Right kidney (tissue), 1 donor: ENCODE measurements around the gene KCNN1.
"Not testable (repeated sequence)": the region's sequence is repeated elsewhere in the genome, so short reads cannot be mapped to it uniquely, and the experiment has no call there.

Experiments
- DNase-seq: peaks from one replicate; pipeline ENCODE4 v3.0.0-alpha.2; 2016

KCNN1 gene

DNA sequence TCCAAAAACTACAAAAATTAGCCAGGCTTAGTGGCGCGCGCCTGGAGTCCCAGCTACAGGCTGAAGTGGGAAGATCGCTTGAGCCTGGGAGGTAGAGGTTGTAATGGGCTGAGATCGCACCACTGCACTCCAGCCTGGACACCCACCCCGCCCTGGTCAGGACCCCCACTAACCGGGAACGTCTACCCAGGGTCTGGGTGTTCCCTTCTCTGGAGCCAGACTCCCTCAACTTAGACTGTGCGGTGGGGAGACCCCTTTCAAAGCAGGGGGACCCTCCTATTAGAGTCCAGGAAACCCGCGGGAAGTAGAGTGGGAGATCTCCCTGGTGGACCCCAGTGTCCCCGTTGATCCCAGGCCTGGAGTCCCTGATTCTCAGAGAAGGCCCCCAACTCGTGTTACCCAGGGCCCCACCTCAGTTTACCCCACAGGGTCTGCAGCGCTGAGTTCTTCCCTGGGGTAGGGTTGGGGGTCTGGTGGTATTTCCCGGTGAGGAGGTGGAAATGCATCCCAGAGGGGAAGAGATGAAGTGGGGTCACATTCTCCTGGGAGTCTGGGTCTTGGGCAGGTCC lies 35.0 kb downstream of the KCNN1 start:
- DNase-seq = peak; percentile 47

DNA sequence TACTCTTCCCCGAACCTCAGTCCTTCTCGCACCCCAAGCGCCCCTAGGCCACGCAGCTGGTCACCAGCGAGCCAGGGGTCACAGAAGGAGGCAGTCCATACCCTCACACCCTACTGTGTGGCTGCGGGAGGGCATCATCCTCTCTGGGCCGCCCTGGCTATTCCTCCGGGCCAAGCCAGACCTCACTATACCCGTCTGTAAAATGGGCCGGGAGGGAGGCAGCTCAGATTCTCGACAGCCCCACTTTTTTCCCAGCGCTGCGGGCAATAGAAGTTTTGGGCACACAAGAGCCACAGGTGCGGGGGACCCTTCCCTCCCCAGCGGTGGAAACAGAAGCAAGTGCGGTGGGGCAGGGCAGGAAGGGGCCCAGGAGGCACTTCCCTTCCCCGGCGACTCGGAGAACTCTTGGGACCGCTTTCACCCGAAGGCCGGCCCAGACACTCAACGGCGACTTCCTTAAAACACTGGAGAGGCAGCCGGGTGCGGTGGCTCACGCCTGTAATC lies 35.5 kb downstream of the KCNN1 start:
- DNase-seq = no peak

DNA sequence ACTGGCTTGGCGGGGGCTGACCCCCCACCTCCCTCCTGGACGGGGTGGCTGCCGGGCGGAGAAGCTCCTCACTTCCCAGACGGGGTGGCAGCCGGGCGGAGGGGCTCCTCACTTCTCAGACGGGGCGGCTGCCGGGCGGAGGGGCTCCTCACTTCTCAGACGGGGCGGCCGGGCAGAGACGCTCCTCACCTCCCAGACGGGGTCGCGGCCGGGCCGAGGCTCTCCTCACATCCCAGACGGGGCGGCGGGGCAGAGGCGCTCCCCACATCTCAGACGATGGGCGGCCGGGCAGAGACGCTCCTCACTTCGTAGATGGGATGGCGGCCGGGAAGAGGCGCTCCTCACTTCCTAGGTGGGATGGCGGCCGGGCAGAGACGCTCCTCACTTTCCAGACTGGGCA lies 38.8 kb downstream of the KCNN1 start:
- not testable (repeated sequence) for DNase-seq

DNA sequence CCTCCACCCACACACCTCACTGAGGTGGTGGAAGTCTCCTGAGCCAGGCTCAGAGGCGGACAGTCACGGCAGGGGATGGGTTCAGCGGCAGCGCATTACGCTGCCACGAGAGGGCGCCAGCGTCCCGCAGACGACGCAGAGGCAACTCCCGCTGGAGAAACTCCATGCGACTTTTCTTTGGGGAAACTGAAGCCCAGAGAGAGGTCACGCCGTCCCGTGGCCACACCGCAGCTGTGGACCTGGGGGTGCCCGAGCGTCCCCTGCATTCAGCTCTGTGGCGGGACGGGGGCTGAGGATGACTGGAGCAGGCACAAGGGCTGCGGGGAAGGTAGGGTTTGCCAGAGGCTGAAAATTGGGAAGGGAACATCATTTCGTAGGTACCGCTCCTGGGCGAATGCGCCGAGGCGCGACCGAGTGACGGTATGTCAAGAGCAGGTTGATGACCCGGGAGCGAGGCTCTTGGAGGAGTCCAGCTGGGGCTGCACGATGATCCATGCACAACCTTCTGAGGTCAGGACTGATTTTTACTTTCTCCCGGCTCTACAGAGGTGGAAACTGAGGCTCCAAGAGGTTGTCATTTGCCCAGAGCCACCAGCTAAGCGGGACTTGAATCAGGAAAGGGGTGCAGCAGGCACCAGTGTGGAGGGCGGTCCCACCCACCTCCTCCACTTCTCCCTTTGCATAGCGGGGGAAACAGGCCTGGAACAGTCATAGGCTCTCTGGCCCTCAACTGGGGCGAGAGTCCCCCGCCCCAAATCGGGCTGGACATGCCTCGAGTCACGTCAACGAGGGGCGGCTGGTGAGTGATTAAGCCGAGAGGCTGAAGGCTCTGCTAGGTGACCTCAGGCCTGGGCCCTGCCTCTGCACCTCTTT lies 40.4 kb downstream of the KCNN1 start:
- peak; percentile 83 for DNase-seq

DNA sequence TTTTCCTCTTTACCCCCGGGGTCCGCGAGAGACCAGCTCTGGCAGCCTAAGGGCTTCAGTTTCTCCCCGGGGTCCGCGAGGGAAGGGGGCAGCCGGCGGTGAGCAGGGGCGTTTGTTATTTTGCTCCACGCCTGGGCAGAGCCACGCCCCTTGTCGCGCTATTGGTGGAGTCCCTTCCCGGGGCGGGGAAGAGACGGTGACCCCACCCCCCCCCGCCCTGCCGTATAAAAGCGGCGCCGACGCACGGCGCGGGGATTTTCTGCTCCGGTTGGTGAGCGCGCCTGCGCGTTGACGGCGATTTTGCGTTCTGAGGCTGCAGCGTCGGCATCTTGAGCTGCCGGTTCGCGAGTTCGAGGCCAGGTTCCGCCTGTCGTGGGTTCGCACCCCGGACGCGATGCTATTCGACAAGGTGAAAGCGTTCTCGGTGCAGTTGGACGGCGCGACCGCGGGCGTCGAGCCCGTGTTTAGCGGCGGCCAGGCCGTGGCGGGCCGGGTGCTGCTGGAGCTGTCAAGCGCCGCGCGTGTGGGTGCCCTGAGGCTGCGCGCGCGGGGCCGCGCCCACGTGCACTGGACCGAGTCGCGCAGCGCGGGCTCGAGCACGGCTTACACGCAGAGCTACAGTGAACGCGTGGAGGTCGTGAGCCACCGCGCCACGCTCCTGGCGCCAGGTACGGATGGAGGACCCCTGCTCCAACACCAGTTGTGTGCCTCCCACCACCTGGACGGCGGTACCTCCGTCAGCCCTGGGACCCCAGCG lies 41.2 kb downstream of the KCNN1 start, which contains the start of gene ARRDC2:
Gene ARRDC2 (plus strand): TSS at position 254 of the 757 bp plus-strand sequence. CDS start 141 bp downstream, at position 395.
- DNase-seq = peak; percentile 93

DNA sequence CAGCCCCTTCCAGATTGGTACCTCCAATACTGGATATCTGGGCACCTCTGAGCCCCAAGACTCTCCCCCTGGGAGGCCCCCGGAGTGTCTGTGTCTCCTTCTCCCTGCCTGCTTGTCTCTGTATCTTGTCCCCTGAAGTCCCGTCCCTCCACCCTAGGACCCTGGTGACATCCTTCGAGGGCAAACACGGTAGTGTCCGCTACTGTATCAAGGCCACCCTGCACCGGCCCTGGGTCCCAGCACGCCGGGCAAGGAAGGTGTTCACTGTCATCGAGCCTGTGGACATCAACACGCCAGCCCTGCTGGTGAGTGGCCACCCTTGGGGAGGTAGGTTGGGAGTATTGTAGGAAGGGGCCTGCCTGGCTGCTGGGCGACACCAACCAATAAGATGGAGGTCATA lies 41.9 kb downstream of the KCNN1 start:
- DNase-seq = no peak

DNA sequence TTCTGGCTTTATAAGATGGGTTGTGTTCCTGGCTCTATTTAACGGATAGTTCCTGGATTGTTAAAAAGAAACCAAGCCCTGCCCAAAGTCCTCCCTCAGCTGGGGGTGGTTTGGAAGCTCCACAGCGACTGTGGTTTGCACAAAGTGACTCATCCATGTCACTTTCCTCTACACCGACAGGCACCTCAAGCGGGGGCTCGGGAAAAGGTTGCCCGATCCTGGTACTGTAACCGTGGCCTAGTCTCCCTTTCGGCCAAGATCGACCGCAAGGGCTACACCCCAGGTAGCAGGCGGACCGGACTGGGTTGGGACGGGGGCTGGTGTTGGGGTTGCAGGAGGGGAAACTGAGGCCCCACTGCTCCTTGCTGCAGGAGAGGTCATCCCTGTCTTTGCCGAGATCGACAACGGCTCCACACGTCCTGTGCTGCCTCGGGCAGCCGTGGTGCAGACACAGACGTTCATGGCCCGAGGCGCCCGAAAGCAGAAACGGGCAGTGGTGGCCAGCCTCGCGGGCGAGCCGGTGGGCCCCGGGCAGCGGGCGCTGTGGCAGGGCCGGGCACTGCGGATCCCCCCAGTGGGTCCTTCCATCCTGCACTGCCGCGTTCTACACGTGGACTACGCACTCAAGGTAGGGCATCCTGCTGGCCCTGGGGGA lies 42.6 kb downstream of the KCNN1 start:
- DNase-seq = no peak

DNA sequence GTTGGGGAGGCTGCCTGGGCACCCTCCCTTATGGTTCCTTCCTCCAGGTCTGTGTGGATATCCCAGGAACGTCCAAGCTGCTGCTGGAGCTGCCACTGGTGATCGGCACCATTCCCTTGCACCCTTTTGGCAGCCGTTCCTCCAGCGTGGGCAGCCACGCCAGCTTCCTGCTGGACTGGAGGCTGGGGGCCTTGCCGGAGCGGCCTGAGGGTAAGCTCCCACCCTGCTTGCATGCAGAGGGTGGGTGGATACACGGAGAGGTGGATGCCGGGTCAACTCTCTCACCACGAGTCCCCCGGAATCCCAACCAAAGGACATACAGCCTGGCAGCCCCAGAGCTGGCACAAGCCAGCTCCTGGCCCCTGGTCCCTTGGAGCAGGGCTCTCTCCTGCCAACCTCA lies 43.2 kb downstream of the KCNN1 start:
- DNase-seq = no peak

DNA sequence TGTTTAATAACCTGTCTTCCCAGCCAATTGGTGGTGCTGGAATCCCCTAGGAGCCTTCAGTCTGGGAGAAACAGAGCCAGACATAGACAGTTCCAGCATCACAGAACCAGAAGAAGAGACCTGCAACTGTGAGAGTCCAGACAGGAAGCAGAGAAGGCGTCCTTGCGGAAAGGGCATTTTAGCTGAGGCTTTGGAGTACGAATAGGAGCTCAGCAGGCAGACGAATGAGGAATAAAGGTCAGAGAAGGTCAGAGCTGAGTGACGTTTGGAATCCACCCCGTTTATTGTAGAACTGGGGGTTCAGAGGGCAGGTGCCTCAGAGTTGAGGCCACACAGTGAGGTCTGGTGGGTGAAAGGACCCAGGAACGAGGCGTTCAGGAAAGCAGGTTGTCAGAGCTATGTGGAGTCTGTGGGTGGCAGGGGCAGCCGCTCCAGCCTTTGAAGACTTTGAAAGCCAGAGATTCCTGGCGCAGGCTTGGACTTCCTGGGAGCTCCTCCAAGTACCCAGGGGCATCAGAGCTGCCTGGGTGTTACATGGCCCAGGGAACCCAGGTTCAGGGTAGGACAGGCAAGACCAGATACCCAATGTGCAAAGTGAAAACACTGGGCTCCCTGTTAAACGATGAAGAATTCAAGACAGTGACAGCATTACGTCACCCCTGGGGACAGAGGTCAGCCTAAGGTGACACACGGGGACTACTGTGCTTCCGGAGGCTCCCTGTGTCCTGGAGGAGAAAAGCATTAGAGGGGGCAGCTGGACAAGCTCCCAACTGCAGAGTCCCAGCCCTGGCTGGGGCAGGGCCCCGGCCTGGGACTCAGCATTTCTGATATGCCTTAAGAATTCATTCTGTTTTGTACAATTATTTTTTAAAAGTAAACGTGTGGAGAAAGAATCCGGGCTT lies 46.6 kb downstream of the KCNN1 start:
- no peak for DNase-seq

DNA sequence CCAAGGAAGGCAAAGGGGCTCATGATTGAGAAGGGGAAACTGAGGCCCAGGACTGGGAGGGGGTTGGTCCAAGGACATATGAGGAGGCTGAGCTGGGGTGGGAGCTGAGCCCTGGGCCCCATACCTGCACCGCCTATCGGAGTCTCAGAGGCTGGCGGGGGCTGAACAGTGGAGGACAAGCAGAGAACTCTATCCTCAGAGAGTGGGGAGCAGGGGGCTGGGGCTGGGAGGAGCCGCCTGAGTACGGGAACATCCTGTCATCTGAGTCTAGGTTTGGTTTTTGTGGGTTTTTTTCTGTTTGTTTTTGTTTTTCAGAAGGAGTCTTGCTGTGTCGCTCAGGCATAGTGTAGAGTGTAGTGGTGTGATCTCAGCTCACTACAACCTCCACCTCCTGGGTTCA lies 47.3 kb downstream of the KCNN1 start:
- no peak for DNase-seq

DNA sequence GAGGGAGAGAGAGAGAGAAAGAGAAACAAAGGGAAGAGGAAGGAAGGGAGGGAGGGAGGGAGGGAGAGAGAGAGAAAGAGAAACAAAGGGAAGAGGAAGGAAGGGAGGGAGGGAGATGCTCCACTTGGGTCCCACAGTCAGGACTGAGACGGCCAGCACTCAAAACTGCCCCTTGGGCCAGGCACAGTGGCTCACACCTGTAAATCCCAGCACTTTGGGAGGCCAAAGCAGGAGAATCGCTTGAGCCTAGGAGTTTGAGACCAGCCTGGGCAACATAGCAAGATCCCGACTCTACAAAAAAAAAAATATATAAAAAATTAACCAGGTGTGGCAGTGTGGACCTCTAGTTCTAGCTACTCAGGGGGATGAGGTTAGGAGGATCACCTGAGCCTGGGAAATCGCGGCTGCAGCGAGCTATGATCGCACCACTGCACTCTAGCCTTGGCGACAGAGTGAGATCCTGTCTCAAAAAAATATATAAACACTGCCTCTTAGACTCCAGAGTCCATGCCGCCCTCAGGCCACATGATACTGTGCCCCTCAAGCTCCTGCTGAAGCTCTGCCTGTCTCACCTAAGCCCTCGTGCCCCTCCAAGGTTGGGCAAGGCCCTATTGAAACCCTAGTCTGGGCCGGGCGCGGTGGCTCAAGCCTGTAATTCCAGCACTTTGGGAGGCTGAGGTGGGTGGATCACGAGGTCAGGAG lies 49.5 kb downstream of the KCNN1 start:
- DNase-seq = no peak

DNA sequence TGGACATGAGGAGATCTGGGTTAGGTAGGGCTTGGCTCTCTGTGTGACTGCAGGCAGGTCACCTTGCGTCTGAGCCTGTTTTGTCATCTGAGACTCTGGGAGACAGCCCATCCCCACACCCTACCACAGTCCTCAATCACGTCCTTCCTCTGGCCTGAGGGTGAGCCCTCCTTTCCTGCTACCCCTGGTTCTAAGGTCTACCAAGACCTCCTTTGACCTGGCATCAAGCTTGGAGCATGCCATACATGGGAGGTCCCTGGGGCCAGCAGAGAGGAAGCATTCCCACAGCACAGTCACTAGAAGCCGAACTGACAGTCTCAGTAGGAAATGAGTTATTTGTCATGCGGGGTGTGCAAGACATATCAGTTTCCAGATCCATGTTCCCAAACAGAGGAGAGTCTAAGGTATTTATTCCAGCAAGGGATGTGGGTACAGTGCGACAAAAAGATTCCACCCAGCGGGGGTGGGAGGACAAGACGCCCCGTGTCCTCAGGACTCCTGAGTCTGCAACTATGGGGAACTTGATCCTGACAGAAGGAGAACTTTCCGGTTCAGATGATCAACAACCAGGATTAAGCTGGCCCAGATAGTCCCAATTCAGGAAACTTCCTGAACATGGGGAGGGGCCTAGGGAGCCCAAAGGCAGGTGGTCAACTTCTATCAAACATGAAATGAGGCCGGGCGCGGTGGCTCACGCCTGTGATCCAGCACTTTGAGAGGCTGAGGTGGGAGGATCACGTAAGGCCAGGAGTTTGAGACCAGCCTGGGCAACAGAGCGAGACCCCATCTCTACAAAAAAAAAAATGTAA lies 50.6 kb downstream of the KCNN1 start:
- no peak for DNase-seq

DNA sequence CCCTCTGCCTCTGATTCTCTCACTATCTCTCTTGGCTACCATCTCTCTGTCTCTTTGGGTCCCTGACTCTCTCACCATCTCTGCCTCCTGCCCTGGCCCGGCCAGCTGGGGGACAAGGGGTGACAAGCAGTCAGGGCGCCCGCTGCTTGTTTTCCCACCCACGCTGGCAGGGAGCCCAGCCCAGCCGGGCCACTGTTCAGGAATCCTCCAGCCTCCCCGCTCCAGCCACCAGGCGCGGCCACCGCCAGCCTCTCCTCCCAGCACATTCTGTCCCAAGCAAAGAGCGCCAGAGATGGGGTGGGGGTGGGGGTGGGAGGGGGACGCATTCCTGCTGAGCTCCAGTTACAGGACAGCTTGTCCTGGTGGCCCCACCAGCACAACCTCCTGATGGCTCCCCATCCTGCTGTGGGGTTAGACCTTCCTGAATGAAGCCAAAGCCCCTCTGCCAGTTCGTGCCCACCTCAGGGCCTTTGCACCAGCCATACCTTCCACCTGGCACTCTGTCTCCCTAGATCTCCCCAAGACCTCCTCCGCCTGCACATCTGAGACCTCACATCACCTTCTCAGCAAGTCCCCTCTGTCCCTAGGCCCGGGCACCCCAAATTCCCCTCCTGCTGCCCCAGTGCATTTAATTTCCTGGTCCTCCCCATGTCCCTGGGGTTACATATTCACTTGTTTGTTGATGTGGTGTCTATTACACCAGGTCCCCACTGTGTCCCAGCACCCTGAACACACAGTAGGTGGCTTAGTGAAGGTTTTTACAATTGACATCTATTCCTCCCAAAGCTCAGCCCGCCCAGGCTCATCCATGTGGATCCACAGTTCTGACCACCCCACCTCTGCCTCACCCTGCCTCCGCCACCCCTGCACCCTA lies 53.5 kb downstream of the KCNN1 start:
- DNase-seq = no peak

DNA sequence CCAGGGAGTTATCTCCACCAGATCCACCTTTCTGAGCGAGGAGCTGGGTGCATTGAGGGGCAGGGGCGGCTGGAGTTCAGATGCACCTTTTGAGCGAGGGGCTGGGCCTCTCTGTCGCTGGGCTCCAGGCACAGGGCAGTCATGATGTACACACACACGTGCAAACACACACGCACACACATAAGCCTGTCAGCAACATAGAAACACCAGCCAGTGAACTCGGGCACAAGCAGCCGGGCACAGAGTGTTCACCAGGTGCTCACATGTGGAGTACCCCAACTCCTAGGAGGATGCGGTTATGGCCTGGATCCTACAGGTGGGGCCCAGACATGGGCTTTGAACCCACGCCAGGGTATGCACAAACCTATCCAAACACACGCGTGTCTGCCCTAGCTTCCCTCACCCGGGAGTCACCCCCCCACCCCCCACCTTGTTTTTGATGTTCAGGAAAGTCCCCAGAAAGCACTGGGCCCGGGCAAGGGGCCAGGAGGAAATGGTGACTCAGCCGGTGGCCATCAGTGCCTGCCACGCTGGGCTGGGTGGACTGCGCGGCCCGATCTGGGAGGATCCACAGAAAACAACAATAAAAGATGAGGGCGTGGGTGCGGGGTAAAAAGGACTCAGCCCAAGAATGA lies 54.3 kb downstream of the KCNN1 start:
- no peak for DNase-seq

DNA sequence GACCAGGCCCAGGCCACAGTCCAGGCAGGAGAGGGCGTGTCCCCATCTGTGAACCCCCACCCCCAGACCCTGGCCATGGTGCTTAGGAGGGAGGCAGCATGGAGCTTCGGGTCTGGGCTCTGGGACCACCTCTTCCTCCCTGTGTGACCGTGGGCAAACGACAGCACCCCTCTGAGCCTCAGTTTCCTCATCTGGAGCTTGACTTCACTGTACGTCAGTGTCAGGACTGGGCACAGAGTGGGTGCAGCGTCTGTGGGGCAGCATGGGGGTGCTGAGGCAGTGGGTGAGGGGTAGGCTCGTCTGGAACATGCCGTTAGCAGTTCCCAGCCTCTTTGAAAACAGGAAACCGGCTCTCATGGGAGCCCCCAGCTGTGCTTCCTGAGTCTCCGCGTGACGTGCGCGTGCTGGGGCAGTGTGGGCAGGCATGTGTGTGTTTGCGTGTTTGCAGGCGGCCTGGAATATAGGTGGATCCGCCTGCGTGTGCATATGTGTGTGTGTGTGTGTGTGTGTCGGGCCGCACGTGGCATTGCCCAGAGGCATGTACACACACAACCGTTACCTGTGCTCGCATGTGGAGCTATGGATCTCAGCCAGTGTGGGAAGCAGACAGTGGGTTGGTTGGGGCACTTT lies 56.8 kb downstream of the KCNN1 start:
- no peak for DNase-seq

DNA sequence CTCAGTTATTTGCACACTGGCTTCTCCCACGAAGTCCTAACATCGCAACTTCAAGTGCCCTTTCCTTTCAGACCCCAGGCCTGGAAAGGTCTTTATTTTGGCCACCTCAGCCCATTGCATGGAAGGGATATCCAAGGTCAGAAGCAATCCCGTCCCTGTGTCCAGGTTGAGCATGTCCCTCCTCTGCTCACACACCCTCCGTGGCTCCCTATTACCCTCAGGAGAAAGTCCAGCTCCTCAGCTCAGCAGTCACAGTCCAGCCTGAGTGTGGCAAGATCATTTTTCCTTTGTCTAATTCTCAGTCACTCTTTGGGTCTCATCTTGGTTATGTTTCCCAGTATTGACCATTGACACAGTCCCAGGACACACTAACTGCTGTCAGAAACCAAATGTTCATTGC lies 60.2 kb downstream of the KCNN1 start:
- no peak for DNase-seq

DNA sequence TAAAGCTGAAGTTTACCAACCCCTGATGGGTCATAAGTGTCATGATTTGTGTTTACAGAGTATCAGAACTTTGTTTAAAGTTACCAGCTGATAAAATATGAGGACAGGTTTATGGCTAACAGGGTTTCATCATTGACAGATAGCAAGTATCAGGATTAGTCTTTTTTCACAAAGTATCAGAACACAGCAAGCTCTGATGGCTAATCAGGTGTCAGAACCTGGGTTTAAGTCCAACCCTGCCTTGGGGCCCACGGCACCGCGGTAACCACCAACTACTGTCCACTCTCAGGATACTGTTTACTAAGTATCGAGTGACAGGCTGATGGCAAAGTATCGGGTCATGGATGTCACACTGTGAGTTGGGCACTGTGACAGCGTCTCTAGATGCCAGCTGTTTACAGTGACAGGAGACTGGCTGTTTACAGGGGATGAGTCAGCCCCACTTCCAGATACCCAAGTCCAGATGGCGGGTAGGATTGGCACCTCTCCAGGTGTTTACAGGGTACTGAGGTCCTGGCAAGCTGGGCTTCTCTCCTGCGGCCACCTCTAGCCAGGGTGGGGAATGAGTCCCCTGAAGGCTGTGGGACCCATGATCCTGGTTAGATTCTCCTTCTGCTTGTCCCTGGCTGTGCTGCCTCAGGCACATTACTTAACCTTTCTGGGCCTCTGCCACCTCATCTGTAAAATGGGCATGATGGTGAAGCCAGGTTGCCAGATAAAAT lies 62.9 kb downstream of the KCNN1 start:
- no peak for DNase-seq
